K562 (cell line): ENCODE data around the gene ARHGAP18. TPM values are rescaled to one million over a fixed set of nuclear protein-coding genes. Genes with fewer than 3 reads are reported as not detected.

ENCODE experiments used
- BDP1 ChIP-seq: IDR thresholded peaks from 3 replicates; pipeline ENCODE4 v1.6.1; 2011; ENCODE audit not compliant: insufficient read length, insufficient read depth
- CHAMP1 ChIP-seq: fragments of 450-650 bp; IDR thresholded peaks from 2 replicates; pipeline ENCODE4 v1.6.1; 2016; ENCODE audit warnings: mild to moderate bottlenecking
- CHD7 ChIP-seq: fragments of 200-600 bp; sonication (generic); IDR thresholded peaks from one replicate; pipeline ENCODE4 v1.6.1; 2012; ENCODE audit warnings: mild to moderate bottlenecking, low read depth, low read length, inconsistent platforms
- ELK3 ChIP-seq: fragments of 450-650 bp; formaldehyde crosslinking; IDR thresholded peaks from 2 replicates; pipeline ENCODE4 v1.4.0; 2020; ENCODE audit warnings: mild to moderate bottlenecking
- HMGN3 ChIP-seq: IDR thresholded peaks from 2 replicates; pipeline ENCODE4 v1.6.1; 2011; ENCODE audit warnings: borderline replicate concordance, low read depth, mild to moderate bottlenecking, mixed read lengths, low read length; ENCODE audit not compliant: insufficient read length; ENCODE audit errors: extremely low read depth
- NONO ChIP-seq, 2 experiments: fragments of 200-400 bp in 1 of 2; fragments of 450-650 bp in 1 of 2; formaldehyde crosslinking in 1 of 2; IDR thresholded peaks; 2 replicates each; pipeline ENCODE4 v1.6.1; 2017; ENCODE audit warnings: low read depth in 2 of 2, mild to moderate bottlenecking in 2 of 2, moderate library complexity in 2 of 2, low read length in 1 of 2
- PREB ChIP-seq: sonication (generic); formaldehyde crosslinking; IDR thresholded peaks from 2 replicates; pipeline ENCODE4 v1.8.1; 2023; ENCODE audit warnings: mild to moderate bottlenecking, missing genetic modification reagents
- RAD51 ChIP-seq: fragments of 450-650 bp; IDR thresholded peaks from 2 replicates; pipeline ENCODE4 v1.7.1; 2016; ENCODE audit warnings: low read depth, mild to moderate bottlenecking, borderline replicate concordance
- SNRNP70 ChIP-seq: fragments of 200-400 bp; formaldehyde crosslinking; optimal IDR thresholded peaks from 2 replicates; pipeline ENCODE3; 2017; ENCODE audit warnings: low read depth, low read length
- TEAD2 ChIP-seq: fragments of 450-650 bp; IDR thresholded peaks from 2 replicates; pipeline ENCODE4 v1.6.1; 2016; ENCODE audit warnings: missing genetic modification characterization, control low read depth, missing compliant biosample characterization
- ZNF436 ChIP-seq: fragments of 250-450, 450-650 bp; sonication (Bioruptor Pico); formaldehyde crosslinking; IDR thresholded peaks from 2 replicates; pipeline ENCODE4 v1.7.0; 2020; ENCODE audit warnings: mild to moderate bottlenecking
- polyA plus RNA-seq, 8 experiments: library from polyadenylated mRNA; depleted of rRNA in 4 of 8; stranded (reverse) in 5 of 8; unstranded in 3 of 8; fragments of >200 nt; fragmentation: Nextera tagmentation in 2 of 8; fragmentation: Illumina TruSeq in 1 of 8; extraction: Ambion mirVana in 2 of 8; extraction: Trizol in 1 of 8; gene quantifications; 2 replicates each; pipeline versions ENCODE4 v1.2.1 to v1.2.3, GENCODE V29; 2011 to 2014; ENCODE audit warnings: inconsistent platforms in 1 of 8, missing spikeins in 1 of 8
- total RNA-seq, 7 experiments: library from RNA; depleted of rRNA in 6 of 7; stranded (reverse); fragments of >200 nt in 6 of 7; fragmentation: Illumina TruSeq in 2 of 7; extraction: Trizol in 2 of 7; gene quantifications; 2 replicates each; pipeline versions ENCODE4 v1.2.1 to v1.2.3, GENCODE V29; 2011 to 2021; ENCODE audit warnings: low replicate concordance in 1 of 7

Gene ARHGAP18
- total and polyA plus RNA-seq, 9 of the 15 experiments (the other 6 are each of a cell fraction or from before 2014, with no cell fraction given): 13.3 to 29.7 (median 21.1) TPM

- TF ChIP-seq ELK3 (CRISPR knock-in tag): no peak
- TF ChIP-seq SNRNP70: no peak
- TF ChIP-seq CHAMP1: 0 out of 2 replicates have a peak, but pooled peaks have one; percentile 40
- TF ChIP-seq PREB (CRISPR knock-in tag): no peak
- peak; percentile 68 for TF ChIP-seq RAD51
- no peak for TF ChIP-seq CHD7
- TF ChIP-seq HMGN3: no peak
- no peak for TF ChIP-seq NONO (IDR thresholded peaks at IDR 0.05; ENCODE audit: low read depth in 2 of 2, low read length in 1 of 2)
- no peak for TF ChIP-seq TEAD2 (tag)
- no peak for TF ChIP-seq BDP1
- TF ChIP-seq ZNF436 (CRISPR knock-in tag): no peak
These were observed 20.6 kb upstream of the ARHGAP18 start (continued) for GRCh38 chr6:129730477-129731165.
